Vagina (tissue), 2 donors: Measurements from ENCODE around the gene IQCM.

Experiments used
- CTCF ChIP-seq, 3 experiments: fragments of 450-650 bp in 2 of 3; fragments of 200-600 bp in 1 of 3; sonication (generic) in 1 of 3; IDR thresholded peaks; one replicate each; pipeline ENCODE4 v1.5.1; 2017 to 2019; ENCODE audit warnings: antibody characterized with exemption in 3 of 3, mild to moderate bottlenecking in 2 of 3, moderate library complexity in 2 of 3
- POLR2A ChIP-seq, 2 donors: fragments of 450-650 bp; IDR thresholded peaks; one replicate each; pipeline ENCODE4 v1.6.1; 2017; ENCODE audit warnings: antibody characterized with exemption in 2 of 2, mild to moderate bottlenecking in 2 of 2, moderate library complexity in 2 of 2

GRCh38 chr4:149512501-149512900, 303.1 kb downstream of the IQCM start:
- no peak for TF ChIP-seq POLR2A (IDR thresholded peaks at IDR 0.05)
- no peak for TF ChIP-seq CTCF (IDR thresholded peaks at IDR 0.05)
